Activated CD4-positive, alpha-beta T cell treated with anti-CD3 and anti-CD28 coated beads for 24 hours (primary cell): ENCODE measurements around the gene CENPP.
"Not testable (repeated sequence)": the region's sequence is repeated elsewhere in the genome, so short reads cannot be mapped to it uniquely, and the experiment has no call there.

ENCODE experiments used
- DNase-seq, 2 donors: peaks; one replicate each; pipeline ENCODE4 v3.0.0-alpha.2; 2020; ENCODE audit warnings: low read depth in 2 of 2

CENPP gene

DNA sequence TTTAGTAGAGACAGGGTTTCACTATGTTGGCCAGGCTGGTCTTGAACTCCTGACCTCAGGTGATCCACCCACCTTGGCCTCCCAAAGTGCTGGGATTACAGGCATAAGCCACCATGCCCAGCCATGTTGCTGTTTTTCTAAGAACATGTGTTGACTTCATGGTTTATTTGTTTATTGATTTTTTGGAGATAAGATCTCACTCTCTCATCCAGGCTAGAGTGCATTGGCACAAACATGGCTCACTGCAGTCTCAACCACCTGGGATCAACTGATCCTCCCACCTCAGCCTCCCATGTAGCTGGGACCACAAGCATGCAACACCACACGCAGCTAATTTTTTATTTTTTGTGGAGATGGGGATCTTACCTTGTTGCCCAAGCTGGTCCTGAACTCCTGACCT, 269.3 kb downstream of the CENPP start:
- DNase-seq = not testable (repeated sequence)

DNA sequence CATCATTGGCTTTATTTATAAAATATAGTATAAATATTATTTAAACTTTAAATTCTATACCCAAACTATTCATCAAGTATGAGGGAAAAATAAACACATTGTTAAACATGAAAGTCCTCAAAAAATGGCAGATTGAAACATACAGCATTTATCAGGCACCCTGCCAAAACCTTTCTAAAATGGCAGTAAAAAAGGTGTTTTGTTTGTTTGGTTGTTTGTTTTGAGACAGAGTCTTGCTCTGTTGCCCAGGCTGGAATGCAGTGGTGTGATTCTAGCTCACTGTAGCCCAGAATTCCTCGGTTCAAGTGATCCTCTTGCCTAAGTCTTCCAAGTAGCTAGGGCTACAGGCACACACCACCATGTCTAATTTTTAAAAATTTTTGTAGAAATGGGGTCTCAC, 270.2 kb downstream of the CENPP start:
- DNase-seq = no peak

DNA sequence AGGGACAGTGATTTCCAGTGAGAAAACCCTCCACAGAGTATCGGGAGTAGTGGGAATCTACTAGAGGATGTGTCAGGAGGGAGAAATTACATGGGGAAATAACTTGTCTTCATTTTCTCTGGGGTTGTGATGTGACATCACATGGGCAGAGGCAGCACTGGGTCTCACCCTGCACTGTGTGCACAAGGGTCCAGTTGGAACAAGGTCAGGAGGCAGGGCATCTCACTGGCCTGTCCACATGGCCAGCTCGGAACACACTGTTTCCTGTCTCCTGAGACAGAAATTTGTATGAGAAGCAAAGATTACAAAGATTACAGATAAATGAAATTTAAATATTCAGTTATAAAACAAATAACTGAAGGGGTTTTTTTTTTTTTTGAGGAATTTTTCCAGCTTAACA, 272.6 kb downstream of the CENPP start:
- no peak for DNase-seq

DNA sequence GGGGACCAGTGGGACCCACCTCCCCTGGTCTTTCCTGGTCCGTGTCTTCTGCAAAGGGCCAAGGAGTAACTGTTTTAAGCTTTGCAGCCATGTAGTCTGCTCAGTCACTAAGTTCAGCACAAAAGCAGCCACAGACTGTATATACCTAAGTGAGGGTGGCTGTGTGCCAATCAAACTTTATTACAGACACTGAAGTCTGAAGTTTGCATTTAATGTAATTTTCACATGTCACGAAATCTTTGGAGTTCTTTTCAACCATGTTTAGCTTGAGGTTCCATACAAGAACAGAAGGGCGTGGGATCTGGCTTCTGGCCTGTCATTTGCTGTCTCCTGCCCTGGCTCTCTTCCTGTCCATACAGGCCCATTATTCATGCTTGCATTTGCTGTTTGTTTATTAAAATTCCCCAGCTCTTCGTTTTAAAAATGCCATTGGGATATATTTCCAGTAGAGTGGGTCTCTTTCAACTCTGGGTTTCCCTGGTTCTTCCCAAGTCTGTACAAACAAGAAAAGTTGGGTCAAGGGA, 274.2 kb downstream of the CENPP start:
- DNase-seq = no peak

- no peak for DNase-seq
Measured at GRCh38 chr9:92600462-92601261, 274.9 kb downstream of the CENPP start.

DNA sequence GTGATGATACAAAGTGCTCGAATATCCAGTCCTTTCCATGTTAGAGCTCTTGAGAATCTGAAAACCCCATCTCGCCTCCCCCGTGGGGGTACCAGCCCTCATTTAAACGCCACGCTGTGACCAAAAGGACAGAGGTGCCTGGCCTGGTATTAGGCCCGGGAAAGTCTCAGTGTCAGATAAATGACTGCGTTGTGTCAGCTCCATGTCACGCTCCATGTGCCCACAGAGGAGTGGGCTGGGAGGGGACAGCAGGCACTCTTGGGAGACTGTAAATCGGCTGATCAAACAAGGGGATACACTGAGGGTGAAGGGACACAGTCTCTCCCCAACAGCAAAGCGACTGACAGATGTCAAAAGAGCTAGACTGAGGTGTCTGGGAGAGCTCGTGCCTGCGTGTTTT, 275.7 kb downstream of the CENPP start:
- DNase-seq = no peak

GRCh38 chr9:92602413-92602812, 276.7 kb downstream of the CENPP start:
- no peak for DNase-seq

- DNase-seq = no peak
Measured at GRCh38 chr9:92603100-92603499, 277.3 kb downstream of the CENPP start.

DNA sequence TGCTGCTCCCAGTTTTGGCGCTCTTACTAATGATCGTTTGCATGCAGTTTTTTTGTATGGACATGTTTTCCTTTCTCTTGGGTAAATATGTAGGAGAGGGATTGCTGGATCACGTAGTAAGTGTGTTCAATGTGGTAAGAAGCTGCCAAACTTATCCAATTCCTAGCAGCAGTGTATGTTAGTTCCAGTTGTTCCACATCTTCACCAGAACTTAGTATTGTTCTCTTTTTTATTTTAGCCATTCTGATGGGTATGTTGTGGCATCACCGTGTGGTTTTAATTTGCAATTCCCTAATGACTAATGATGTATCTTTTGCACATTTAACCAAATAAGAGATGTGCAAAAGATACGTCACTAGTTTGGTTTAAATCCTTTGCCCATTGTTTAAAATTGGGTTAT, 278.2 kb downstream of the CENPP start:
- no peak for DNase-seq

DNA sequence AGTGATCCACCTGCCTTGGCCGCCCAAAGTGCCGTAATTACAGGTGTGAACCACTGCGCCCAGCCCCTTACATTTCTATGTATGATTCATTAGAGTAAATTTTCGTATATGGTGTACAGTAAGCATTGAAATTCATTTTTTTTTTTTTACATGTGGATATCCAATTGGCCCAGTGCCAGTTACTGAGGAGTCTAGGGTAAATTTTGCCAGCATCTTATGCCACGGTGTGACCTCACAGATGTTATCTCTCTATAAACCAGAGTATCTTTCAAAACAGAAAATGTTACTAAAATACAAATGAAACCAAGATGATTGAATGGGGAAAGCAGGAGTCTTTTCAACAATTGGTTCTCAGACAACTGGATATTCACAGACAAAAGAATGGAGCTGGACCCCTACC, 279.5 kb downstream of the CENPP start:
- no peak for DNase-seq

DNA sequence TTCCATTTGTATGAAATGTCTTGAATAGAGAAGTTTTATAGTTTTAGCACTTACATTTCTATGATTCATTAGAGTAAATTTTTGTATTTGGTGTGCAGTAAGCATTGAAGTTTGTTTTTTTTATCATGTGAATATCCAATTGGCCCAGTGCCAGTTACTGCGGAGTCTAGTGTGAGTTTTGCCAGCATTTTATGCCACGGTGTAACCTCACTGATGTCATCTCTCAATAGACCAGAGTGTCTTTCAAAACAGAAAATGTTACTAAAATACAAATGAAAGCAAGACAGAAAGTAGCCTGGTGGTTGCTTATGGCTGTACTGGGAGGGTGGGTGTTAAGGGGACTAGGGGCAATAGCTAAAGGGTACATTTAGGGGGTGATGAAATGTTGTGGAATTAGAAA, 281.3 kb downstream of the CENPP start:
- DNase-seq = no peak

GRCh38 chr9:92607773-92608172, 282.0 kb downstream of the CENPP start:
- no peak for DNase-seq

- DNase-seq = no peak
Measured at GRCh38 chr9:92608241-92608908, 282.6 kb downstream of the CENPP start.

DNA sequence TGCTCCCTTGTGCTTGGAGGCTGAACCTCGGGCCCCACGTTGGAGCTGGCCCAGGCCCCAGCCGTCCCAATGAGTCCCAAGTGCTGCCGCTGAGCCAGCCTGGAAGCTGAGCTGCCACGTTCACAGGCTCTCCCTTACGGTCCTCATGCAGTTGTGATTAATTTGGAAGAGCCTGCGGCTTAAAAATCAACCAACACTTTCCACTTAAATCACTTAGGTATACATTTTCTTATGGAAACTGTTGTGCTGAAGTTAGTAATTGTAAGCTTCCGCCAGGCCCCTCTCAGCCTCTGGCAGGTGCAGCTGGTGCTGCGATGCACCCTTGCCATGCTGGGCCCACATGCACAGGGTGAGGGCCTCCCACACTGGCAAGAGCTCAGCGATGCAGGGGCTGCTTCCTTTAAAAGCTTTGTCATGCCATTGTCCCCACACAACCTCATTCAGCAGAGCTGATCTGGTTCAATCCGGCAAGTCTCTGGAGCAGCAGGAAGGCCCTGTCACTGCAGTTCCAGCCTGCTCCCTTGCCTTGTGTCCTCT, 283.2 kb downstream of the CENPP start:
- no peak for DNase-seq

- DNase-seq = no peak
Measured at GRCh38 chr9:92610470-92611420, 285.0 kb downstream of the CENPP start.

GRCh38 chr9:92611621-92612285, 286.0 kb downstream of the CENPP start:
- no peak for DNase-seq

- DNase-seq = no peak
Measured at GRCh38 chr9:92612292-92612691, 286.5 kb downstream of the CENPP start.

GRCh38 chr9:92612816-92613215, 287.1 kb downstream of the CENPP start:
- no peak for DNase-seq

GRCh38 chr9:92613268-92614122, 287.7 kb downstream of the CENPP start:
- no peak for DNase-seq

DNA sequence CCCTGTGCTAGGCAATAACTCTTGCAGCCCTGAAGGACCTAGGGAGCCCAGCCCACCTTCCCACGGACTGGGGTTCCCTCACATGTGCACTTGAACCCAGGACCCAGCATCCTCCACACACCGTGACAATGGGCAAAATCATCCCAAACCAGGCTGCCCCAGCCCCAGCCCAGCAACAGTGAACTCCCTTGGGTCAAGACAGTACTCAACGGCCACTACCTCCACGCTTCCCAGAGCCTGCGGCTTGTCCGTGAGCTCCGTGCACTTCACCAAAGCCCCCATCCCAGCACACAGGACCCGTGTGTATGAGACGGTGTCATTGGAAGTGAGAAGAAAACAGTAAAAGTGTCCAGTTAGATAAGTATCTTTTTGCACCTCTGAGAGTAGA, 288.4 kb downstream of the CENPP start:
- no peak for DNase-seq
